NK-92 (cell line): Measurements from ENCODE around the gene NRN1.
"Not testable (repeated sequence)": the region's sequence is repeated elsewhere in the genome, so short reads cannot be mapped to it uniquely, and the experiment has no call there.

Source experiments
- DNase-seq: peaks from one replicate; lab custom pipeline; 2025; ENCODE audit not compliant: unreplicated experiment; lab: John Stamatoyannopoulos, UW

Gene NRN1

GRCh38 chr6:5984150-5985089, 22.3 kb downstream of the NRN1 start:
- no peak for DNase-seq

- DNase-seq, result no peak
These were observed 25.3 kb downstream of the NRN1 start for GRCh38 chr6:5981126-5982026.

GRCh38 chr6:5979650-5980420, 26.9 kb downstream of the NRN1 start:
- no peak for DNase-seq

- DNase-seq, result no peak
These were observed 29.9 kb downstream of the NRN1 start for GRCh38 chr6:5976811-5977210.

- no peak for DNase-seq
These were observed 37.6 kb downstream of the NRN1 start for GRCh38 chr6:5968817-5969734.

GRCh38 chr6:5968036-5968435, 38.7 kb downstream of the NRN1 start:
- not testable (repeated sequence) for DNase-seq

- no peak for DNase-seq
These were observed 39.1 kb downstream of the NRN1 start for GRCh38 chr6:5967594-5967993.

- no peak for DNase-seq
These were observed 43.9 kb downstream of the NRN1 start for GRCh38 chr6:5962794-5963193.

- no peak for DNase-seq
These were observed 44.9 kb downstream of the NRN1 start for GRCh38 chr6:5961836-5962235.

GRCh38 chr6:5960456-5960855, 46.3 kb downstream of the NRN1 start:
- DNase-seq, result no peak

- DNase-seq, result no peak
These were observed 47.8 kb downstream of the NRN1 start for GRCh38 chr6:5958921-5959320.

- no peak for DNase-seq
These were observed 49.8 kb downstream of the NRN1 start for GRCh38 chr6:5956939-5957338.

GRCh38 chr6:5950361-5950785, 56.4 kb downstream of the NRN1 start:
- no peak for DNase-seq
